ENCODE measurements around the gene IFNAR2. TPM values are rescaled to one million over a fixed set of nuclear protein-coding genes. Genes with fewer than 3 reads are reported as not detected.

The IFNAR2 gene
- total and polyA plus RNA-seq, 3 experiments from 2014 or later = 23.4 to 85.3 (median 26.4) TPM

- H3K9me3 Mint-ChIP-seq = no peaks in the 10 kb centered on the region
- ChIA-PET CTCF (no interaction called here), POLR2A (interaction anchor here (0.6 kb wide), 1 partner anchor 59 kb away, joined by 3 read pairs; the partner anchor contains the start of gene IL10RB)
Measured at GRCh38 chr21:33206771-33207281, 22.9 kb upstream of the IFNAR2 start.

GRCh38 chr21:33207449-33208149 lies 22.1 kb upstream of the IFNAR2 start:
- no peak for DNase-seq
- peaks cover 54 to 82% (median 64%) of the 10 kb centered on the region in 3 donors for H3K4me1 Mint-ChIP-seq
- no peaks in the 10 kb centered on the region for H3K9me3 Mint-ChIP-seq
- peaks cover 0 to 2% (median 0%) of the 10 kb centered on the region in 3 donors for H3K36me3 Mint-ChIP-seq
- Histone ChIP-seq H3K27me3 (ENCODE audit: insufficient read depth, low read length, poor library complexity, severe bottlenecking) (no peaks in the 10 kb centered on the region), H3K27ac (ENCODE audit: low read depth, low read length) (no peak overlapping the region), H3K9me3 (ENCODE audit: low read length) (no peaks in the 10 kb centered on the region), H3K4me1 (ENCODE audit: insufficient read depth, low read length) (peaks cover 56% of the 10 kb centered on the region), H3K4me3 (ENCODE audit: low read length) (no peak overlapping the region), H3K36me3 (ENCODE audit: insufficient read depth, low read length) (no peaks in the 10 kb centered on the region)
- ChIA-PET POLR2A (no interaction called here), CTCF (interaction anchor here (0.7 to 1.2 kb wide), 2 partner anchors 8 to 11 kb away, joined by 3 to 5 read pairs; no protein-coding TSS in a partner anchor)
- peak overlapping the region; percentile 32 to 96 (median 64) for H3K27ac Mint-ChIP-seq
- H3K4me3 Mint-ChIP-seq = peak overlapping the region in 2 of 7 donors; percentile 39 to 44
- H3K27me3 Mint-ChIP-seq = peaks cover 0 to 1% of the 10 kb centered on the region in 2 donors

More at GRCh38 chr21:33206771-33207281, 22.9 kb upstream of the IFNAR2 start:
- Histone ChIP-seq H3K4me3 (ENCODE audit: low read length) (no peak overlapping the region), H3K27me3 (ENCODE audit: insufficient read depth, low read length, poor library complexity, severe bottlenecking) (no peaks in the 10 kb centered on the region), H3K27ac (ENCODE audit: low read depth, low read length) (no peak overlapping the region), H3K9me3 (ENCODE audit: low read length) (no peaks in the 10 kb centered on the region), H3K4me1 (ENCODE audit: insufficient read depth, low read length) (peaks cover 49% of the 10 kb centered on the region), H3K36me3 (ENCODE audit: insufficient read depth, low read length) (no peaks in the 10 kb centered on the region)
- Mint-ChIP-seq H3K27ac (peak overlapping the region in 7 of 8 donors; percentile 32 to 96 (median 77)), H3K4me1 (peaks cover 46 to 74% (median 58%) of the 10 kb centered on the region in 3 donors), H3K36me3 (no peaks in the 10 kb centered on the region), H3K27me3 (peaks cover 0 to 1% of the 10 kb centered on the region in 2 donors), H3K4me3 (peak overlapping the region in 4 of 7 donors; percentile 20 to 71 (median 42))
- no peak for DNase-seq

DNA sequence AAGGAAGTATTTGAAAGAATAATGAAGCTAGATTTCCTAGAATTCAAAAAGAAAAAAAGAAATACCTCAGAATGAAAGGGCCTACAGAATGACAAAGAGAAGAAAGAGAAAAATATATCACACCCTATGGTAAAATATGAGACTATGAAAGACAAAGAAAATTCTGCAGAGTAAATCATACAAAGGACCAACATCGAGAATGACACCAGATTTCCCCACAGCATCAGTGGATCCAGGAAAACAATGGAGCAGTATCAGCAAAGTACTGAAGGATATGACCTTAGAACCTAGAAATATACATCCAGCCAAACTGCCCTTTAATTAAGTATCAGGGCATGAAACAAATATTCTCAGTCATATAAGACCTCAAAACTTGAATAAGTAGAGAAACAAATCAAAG lies 21.2 kb upstream of the IFNAR2 start:
- Histone ChIP-seq H3K9me3 (ENCODE audit: low read length) (no peaks in the 10 kb centered on the region), H3K27me3 (ENCODE audit: insufficient read depth, low read length, poor library complexity, severe bottlenecking) (no peaks in the 10 kb centered on the region), H3K4me1 (ENCODE audit: insufficient read depth, low read length) (peaks cover 66% of the 10 kb centered on the region), H3K27ac (ENCODE audit: low read depth, low read length) (no peak overlapping the region), H3K36me3 (ENCODE audit: insufficient read depth, low read length) (no peaks in the 10 kb centered on the region), H3K4me3 (ENCODE audit: low read length) (no peak overlapping the region)
- Mint-ChIP-seq H3K27ac (peak overlapping the region in 1 of 8 donors; percentile 24), H3K4me3 (no peak overlapping the region), H3K27me3 (peaks cover 0 to 1% of the 10 kb centered on the region in 2 donors), H3K9me3 (no peaks in the 10 kb centered on the region), H3K36me3 (peaks cover 0 to 2% (median 0%) of the 10 kb centered on the region in 3 donors), H3K4me1 (peaks cover 63 to 82% (median 67%) of the 10 kb centered on the region in 3 donors)
- no peak for DNase-seq
- ChIA-PET POLR2A (no interaction called here), CTCF (interaction anchor here (0.7 to 1.2 kb wide), 2 partner anchors 9 to 12 kb away, joined by 3 to 5 read pairs; no protein-coding TSS in a partner anchor)

- Histone ChIP-seq H3K27me3 (ENCODE audit: insufficient read depth, low read length, poor library complexity, severe bottlenecking) (no peaks in the 10 kb centered on the region), H3K4me3 (ENCODE audit: low read length) (no peak overlapping the region), H3K9me3 (ENCODE audit: low read length) (no peaks in the 10 kb centered on the region), H3K27ac (ENCODE audit: low read depth, low read length) (no peak overlapping the region), H3K4me1 (ENCODE audit: insufficient read depth, low read length) (peaks cover 74% of the 10 kb centered on the region), H3K36me3 (ENCODE audit: insufficient read depth, low read length) (no peaks in the 10 kb centered on the region)
- POLR2A ChIA-PET = no interaction called here
- Mint-ChIP-seq H3K36me3 (peaks cover 0 to 3% (median 0%) of the 10 kb centered on the region in 3 donors), H3K4me1 (peaks cover 72 to 83% (median 75%) of the 10 kb centered on the region in 3 donors), H3K27ac (peak overlapping the region in 4 of 8 donors; percentile 37 to 91 (median 52)), H3K9me3 (no peaks in the 10 kb centered on the region), H3K4me3 (no peak overlapping the region), H3K27me3 (peaks cover 0 to 2% of the 10 kb centered on the region in 2 donors)
- CTCF ChIA-PET = no interaction called here
- DNase-seq = no peak
Measured at GRCh38 chr21:33211305-33211704, 18.4 kb upstream of the IFNAR2 start.

GRCh38 chr21:33211732-33212131 lies 18.0 kb upstream of the IFNAR2 start:
- Histone ChIP-seq H3K9me3 (ENCODE audit: low read length) (no peaks in the 10 kb centered on the region), H3K27ac (ENCODE audit: low read depth, low read length) (no peak overlapping the region), H3K4me1 (ENCODE audit: insufficient read depth, low read length) (peaks cover 76% of the 10 kb centered on the region), H3K36me3 (ENCODE audit: insufficient read depth, low read length) (no peaks in the 10 kb centered on the region), H3K4me3 (ENCODE audit: low read length) (no peak overlapping the region), H3K27me3 (ENCODE audit: insufficient read depth, low read length, poor library complexity, severe bottlenecking) (no peaks in the 10 kb centered on the region)
- peaks cover 0 to 2% of the 10 kb centered on the region in 2 donors for H3K27me3 Mint-ChIP-seq
- ChIA-PET CTCF (interaction anchor here (2.8 kb wide), 1 partner anchor 14 kb away, joined by 8 read pairs; no protein-coding TSS in a partner anchor), POLR2A (no interaction called here)
- H3K9me3 Mint-ChIP-seq = no peaks in the 10 kb centered on the region
- no peak for DNase-seq
- peaks cover 0 to 3% (median 3%) of the 10 kb centered on the region in 3 donors for H3K36me3 Mint-ChIP-seq
- H3K27ac Mint-ChIP-seq = peak overlapping the region in 7 of 8 donors; percentile 12 to 91 (median 83)
- H3K4me1 Mint-ChIP-seq = peaks cover 74 to 83% (median 76%) of the 10 kb centered on the region in 3 donors
- peak overlapping the region in 1 of 7 donors; percentile 65 for H3K4me3 Mint-ChIP-seq

DNA sequence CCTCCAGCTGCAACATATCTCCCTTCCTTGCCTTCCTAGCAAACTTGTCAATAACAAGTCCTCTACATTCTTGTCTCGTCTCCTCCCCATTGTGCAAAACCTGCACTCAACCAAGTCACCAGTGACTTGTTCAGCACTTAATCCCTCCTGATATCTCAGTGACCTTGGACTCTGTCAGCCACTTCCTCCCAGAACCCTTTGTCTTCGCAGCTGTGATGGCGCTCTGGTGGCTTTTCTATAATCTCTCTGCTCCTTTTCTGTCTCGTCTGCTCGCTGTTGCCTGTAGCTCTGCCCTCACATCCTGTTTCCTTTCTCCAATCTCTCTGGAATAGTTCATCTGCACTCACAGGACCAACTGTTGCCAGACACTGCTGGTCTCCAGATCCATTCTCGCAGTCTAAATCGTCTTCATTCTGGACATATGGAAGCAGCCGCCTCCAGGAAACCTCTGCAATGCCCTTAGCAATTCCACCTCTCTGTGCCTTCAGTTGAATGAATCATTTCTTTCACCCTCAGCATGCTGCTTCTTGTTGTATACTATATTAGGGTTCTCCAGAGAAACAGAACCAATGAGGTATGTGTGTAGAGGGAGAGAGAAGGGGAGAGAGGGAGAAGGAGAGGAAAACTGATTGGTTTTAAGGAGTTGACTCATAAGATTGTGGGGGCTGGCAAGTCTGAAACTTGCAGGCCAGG lies 17.4 kb upstream of the IFNAR2 start:
- no peaks in the 10 kb centered on the region for H3K9me3 ChIP-seq (ENCODE audit: low read length)
- H3K4me3 ChIP-seq (ENCODE audit: low read length) = no peak overlapping the region
- peaks cover 76% of the 10 kb centered on the region for H3K4me1 ChIP-seq (ENCODE audit: insufficient read depth, low read length)
- CTCF ChIA-PET = interaction anchor here (2.8 kb wide), 1 partner anchor 14 kb away, joined by 8 read pairs; no protein-coding TSS in a partner anchor
- Mint-ChIP-seq H3K4me1 (peaks cover 73 to 83% (median 76%) of the 10 kb centered on the region in 3 donors), H3K4me3 (peak overlapping the region in 6 of 7 donors; percentile 30 to 76 (median 60)), H3K27me3 (peaks cover 0 to 2% of the 10 kb centered on the region in 2 donors), H3K27ac (peak overlapping the region; percentile 18 to 94 (median 86)), H3K9me3 (no peaks in the 10 kb centered on the region), H3K36me3 (peaks cover 0 to 5% (median 3%) of the 10 kb centered on the region in 3 donors)
- DNase-seq = peak in 1 of 5 donors; percentile 37
- POLR2A ChIA-PET = no interaction called here
- no peak overlapping the region for H3K27ac ChIP-seq (ENCODE audit: low read depth, low read length)
- no peaks in the 10 kb centered on the region for H3K36me3 ChIP-seq (ENCODE audit: insufficient read depth, low read length)
- H3K27me3 ChIP-seq (ENCODE audit: insufficient read depth, low read length, poor library complexity, severe bottlenecking) = no peaks in the 10 kb centered on the region

- no peak overlapping the region for H3K4me3 ChIP-seq (ENCODE audit: low read length)
- no peak overlapping the region for H3K27ac ChIP-seq (ENCODE audit: low read depth, low read length)
- Mint-ChIP-seq H3K4me3 (peak overlapping the region in 6 of 7 donors; percentile 23 to 76 (median 60)), H3K4me1 (peaks cover 72 to 86% (median 83%) of the 10 kb centered on the region in 3 donors), H3K27me3 (peaks cover 0 to 2% of the 10 kb centered on the region in 2 donors), H3K36me3 (peaks cover 0 to 14% (median 7%) of the 10 kb centered on the region in 3 donors), H3K27ac (peak overlapping the region; percentile 18 to 94 (median 87)), H3K9me3 (peaks cover 0 to 7% (median 0%) of the 10 kb centered on the region in 5 donors)
- H3K9me3 ChIP-seq (ENCODE audit: low read length) = no peaks in the 10 kb centered on the region
- ChIA-PET POLR2A (interaction anchor here (0.9 kb wide), 1 partner anchor 13 kb away, joined by 4 read pairs; no protein-coding TSS in a partner anchor), CTCF (interaction anchor here (1.6 to 2.8 kb wide), 2 partner anchors 12 to 17 kb away, joined by 7 to 8 read pairs; no protein-coding TSS in a partner anchor)
- DNase-seq = no peak
- peaks cover 76% of the 10 kb centered on the region for H3K4me1 ChIP-seq (ENCODE audit: insufficient read depth, low read length)
- H3K27me3 ChIP-seq (ENCODE audit: insufficient read depth, low read length, poor library complexity, severe bottlenecking) = no peaks in the 10 kb centered on the region
- no peaks in the 10 kb centered on the region for H3K36me3 ChIP-seq (ENCODE audit: insufficient read depth, low read length)
Measured at GRCh38 chr21:33214056-33214455, 15.7 kb upstream of the IFNAR2 start.
